Body of pancreas (tissue), 4 donors: ENCODE results near the gene EML6. TPM values are rescaled to one million over a fixed set of nuclear protein-coding genes. Genes with fewer than 3 reads are reported as not detected.
A peak's percentile ranks its signal among the peaks of the same experiment; 100 is the strongest.

Experiments used
- ATAC-seq: fragments of 150-250 bp; one replicate; pipeline ENCODE4 v1.9.1; 2016
- DNase-seq, 4 donors: peaks; one replicate each; pipeline ENCODE4 v3.0.0-alpha.2; 2019
- H3K27ac ChIP-seq, 4 donors: fragments of 200-600 bp; sonication (generic); 1 replicate in 3 of 4; 2 replicates in 1 of 4; pipeline versions ENCODE4 v1.5.1 to v1.6.1; 2016 to 2019; ENCODE audit warnings: mild to moderate bottlenecking in 1 of 4, mixed read lengths in 1 of 4, moderate library complexity in 1 of 4
- H3K27me3 ChIP-seq, 2 donors: fragments of 200-600 bp; sonication (generic); one replicate each; pipeline ENCODE4 v1.6.0; 2016; ENCODE audit warnings: mild to moderate bottlenecking in 1 of 2
- H3K36me3 ChIP-seq, 2 donors: fragments of 200-600 bp; sonication (generic); replicated peaks in 1 of 2; 2 replicates each; pipeline ENCODE4 v1.5.1; 2016; ENCODE audit warnings: low read depth in 2 of 2; ENCODE audit not compliant: insufficient read depth in 1 of 2
- H3K4me1 ChIP-seq: fragments of 200-600 bp; sonication (generic); one replicate; pipeline ENCODE4 v1.6.0; 2016
- H3K4me3 ChIP-seq, 2 donors: fragments of 200-600 bp; sonication (generic); 1 replicate in 1 of 2; 2 replicates in 1 of 2; pipeline ENCODE4 v1.5.1; 2016 to 2019
- H3K9me3 ChIP-seq, 3 donors: fragments of 200-600 bp; sonication (generic); 1 replicate in 2 of 3; 2 replicates in 1 of 3; pipeline ENCODE4 v1.5.1; 2016
- POLR2A ChIP-seq, 3 donors: fragments of 450-650 bp; IDR thresholded peaks; one replicate each; pipeline ENCODE4 v1.6.1; 2016; ENCODE audit warnings: antibody characterized with exemption in 3 of 3, mild to moderate bottlenecking in 2 of 3
- WGBS, 2 donors: methylation state at CpG; one replicate each; pipeline ENCODE4 v1.1.5; 2017; 5-methylcytosine and 5-hydroxymethylcytosine counted together
- intact Hi-C: fragments of 100-400 bp; cut with DNase I; formaldehyde crosslinking; loops from one replicate; pipeline ENCODE4 v1.15.1; 2023
- total RNA-seq, 2 donors: library from RNA; depleted of rRNA; stranded (reverse); fragments of >200 nt; gene quantifications; one replicate each; pipeline ENCODE4 v1.1.0, GENCODE V29; 2016
- TF ChIP-seq, protein P1 (sequence below), 7 experiments: fragments of 450-650 bp in 4 of 7; fragments of 200-600 bp in 3 of 7; sonication (generic) in 3 of 7; IDR thresholded peaks; one replicate each; pipeline ENCODE4 v1.5.1; 2016 to 2019; ENCODE audit warnings: antibody characterized with exemption in 7 of 7

Gene EML6
- total RNA-seq, 2 donors from 2014 or later: 2.3 to 2.6 TPM

DNA sequence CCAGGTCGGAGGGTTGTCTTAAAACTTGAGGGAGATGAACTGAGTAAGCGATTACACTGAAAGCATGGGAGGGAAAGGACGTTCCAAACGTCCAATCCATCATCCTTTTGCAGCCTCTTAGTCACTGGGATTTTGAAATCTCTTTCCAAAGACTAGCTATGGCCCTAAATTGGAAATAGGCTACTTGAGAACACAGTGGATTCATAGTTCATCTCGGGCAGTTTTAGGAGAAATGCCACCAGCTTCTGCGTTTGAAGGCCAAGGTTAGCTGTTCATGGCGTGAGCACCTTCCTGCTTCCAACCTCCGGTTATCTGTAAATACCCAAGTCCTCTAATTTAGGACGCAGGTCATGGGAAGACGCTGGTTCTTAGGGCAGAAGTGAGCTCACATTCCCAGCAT lies 821 bp upstream of the EML6 start:
- intact Hi-C loops: no loop called here
- Histone ChIP-seq H3K36me3 (no peaks in the 10 kb centered on the region), H3K27me3 (no peaks in the 10 kb centered on the region), H3K27ac (peak overlapping the region in 3 of 4 donors; percentile 66 to 84 (median 80)), H3K9me3 (no peaks in the 10 kb centered on the region), H3K4me3 (peak overlapping the region; percentile 55 to 71), H3K4me1 (peaks cover 11% of the 10 kb centered on the region)
- DNase-seq: peak in 1 of 4 donors; percentile 9
- ATAC-seq: no peak
- TF ChIP-seq, protein P1, sequence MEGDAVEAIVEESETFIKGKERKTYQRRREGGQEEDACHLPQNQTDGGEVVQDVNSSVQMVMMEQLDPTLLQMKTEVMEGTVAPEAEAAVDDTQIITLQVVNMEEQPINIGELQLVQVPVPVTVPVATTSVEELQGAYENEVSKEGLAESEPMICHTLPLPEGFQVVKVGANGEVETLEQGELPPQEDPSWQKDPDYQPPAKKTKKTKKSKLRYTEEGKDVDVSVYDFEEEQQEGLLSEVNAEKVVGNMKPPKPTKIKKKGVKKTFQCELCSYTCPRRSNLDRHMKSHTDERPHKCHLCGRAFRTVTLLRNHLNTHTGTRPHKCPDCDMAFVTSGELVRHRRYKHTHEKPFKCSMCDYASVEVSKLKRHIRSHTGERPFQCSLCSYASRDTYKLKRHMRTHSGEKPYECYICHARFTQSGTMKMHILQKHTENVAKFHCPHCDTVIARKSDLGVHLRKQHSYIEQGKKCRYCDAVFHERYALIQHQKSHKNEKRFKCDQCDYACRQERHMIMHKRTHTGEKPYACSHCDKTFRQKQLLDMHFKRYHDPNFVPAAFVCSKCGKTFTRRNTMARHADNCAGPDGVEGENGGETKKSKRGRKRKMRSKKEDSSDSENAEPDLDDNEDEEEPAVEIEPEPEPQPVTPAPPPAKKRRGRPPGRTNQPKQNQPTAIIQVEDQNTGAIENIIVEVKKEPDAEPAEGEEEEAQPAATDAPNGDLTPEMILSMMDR (IDR thresholded peaks at IDR 0.05): no peak
- TF ChIP-seq POLR2A (IDR thresholded peaks at IDR 0.05): no peak
- 6 to 9% methylated on average over 10 of the region's 10 CpGs for WGBS, 2 donors

DNA sequence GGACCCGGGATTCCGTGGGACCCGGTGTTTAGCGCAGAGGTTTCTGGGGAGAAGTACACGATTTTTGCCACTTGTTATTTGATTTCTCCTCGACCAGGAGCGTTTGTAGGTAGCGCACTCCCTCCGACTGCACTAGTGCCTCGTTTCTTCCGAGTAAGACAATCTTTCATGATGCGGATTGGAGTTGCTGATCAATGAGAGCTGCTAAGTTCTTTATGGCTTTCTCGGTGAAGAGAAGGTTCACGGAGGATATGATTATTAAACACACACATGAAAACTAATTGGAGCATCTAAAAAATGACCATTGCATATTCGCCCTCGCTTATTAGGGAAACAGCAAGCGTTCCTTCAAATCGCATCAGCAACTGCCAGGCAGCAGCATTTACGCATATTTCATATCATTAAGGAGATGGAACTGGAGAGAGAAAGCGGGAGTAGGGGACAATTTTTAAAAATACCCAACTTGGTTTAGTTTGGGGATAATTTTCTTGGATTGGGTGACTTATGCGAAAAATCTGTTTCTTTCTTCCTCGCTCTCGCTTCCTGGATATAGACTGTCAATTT lies 616 bp downstream of the EML6 start:
- 0 to 1% methylated on average over 23 of the region's 23 CpGs for WGBS, 2 donors
- no peaks in the 10 kb centered on the region for H3K9me3 ChIP-seq
- DNase-seq: no peak

DNA sequence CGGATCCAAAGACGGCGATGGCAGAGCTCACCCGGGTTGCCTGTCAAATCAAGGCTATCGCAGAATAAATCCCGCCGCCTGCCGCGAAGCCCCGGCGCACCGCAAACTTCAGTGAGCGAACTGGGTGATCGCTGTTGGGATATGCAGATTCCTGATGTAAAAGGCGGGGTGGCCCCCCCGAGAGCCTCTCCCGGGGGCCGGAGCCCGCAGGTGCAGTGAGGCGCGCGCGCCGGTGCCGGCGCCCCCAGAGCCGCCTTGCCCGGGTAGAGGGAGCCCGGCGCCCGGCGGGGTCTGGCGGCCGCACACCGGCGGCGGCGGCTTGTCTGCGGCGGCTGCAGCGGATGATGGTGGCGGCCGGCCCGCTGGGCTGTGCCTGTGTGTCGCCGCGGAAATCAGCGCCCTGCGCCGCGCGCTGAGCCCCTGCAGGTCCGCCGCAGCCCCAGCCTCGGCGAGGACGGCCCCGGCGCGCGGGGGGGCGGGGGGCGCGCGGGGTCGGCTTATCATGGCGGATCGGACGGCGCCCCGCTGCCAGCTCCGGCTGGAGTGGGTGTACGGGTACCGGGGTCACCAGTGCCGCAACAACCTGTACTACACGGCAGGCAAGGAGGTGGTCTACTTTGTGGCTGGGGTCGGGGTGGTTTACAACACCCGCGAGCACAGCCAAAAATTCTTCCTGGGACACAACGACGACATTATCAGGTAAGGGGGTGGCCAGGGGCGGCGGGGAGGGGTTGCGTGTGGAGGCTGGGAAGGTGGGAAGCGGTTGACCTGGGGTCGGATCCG lies 1.3 kb downstream of the EML6 start:
- ATAC-seq: no peak

More for the DNA sequence above, 616 bp downstream of the EML6 start:
- Histone ChIP-seq H3K36me3 (no peaks in the 10 kb centered on the region), H3K27ac (peak overlapping the region; percentile 2 to 84 (median 79)), H3K4me3 (peak overlapping the region; percentile 55 to 71), H3K27me3 (no peaks in the 10 kb centered on the region), H3K4me1 (peaks cover 11% of the 10 kb centered on the region)
- no peak for TF ChIP-seq POLR2A (IDR thresholded peaks at IDR 0.05)
- TF ChIP-seq, protein P1 (IDR thresholded peaks at IDR 0.05): no peak
- no peak for ATAC-seq
- intact Hi-C loops: no loop called here

DNA sequence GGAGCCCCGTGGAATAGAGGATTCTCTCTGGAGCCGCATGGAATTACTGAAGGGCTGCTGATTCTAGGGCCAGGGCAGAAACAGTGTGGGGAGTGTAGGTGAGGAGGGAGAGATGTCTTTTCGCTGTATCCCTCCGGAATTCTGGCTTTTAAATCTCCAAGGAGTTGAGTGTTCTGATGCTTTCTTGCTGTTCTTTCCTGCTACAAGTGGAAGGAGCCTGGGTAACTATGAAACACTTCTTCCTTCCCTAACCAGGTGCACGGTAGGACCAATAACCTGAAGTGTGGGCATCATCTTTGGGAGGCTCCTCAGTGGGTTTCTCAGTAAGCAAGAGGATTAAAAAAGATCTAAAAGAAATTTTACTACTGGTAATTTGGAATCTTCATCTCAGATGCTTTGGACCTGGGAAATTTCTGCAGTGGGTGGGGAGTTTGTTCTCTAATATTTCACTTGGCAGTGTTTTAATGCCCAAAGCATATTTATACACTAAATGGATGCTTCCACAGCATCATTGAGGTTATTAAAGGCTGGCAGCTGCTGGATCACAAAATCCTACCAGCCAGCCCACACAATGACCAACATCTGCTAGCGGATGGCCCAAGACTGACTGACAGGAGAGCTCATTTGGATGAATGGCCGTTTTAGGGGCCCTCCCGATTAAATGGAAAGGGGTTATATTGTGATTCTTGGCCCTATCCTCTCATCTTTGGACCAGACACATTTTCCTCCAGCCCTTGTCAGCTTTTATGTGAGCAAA lies 2.1 kb downstream of the EML6 start:
- no peak for TF ChIP-seq POLR2A (IDR thresholded peaks at IDR 0.05)
- TF ChIP-seq, protein P1 (IDR thresholded peaks at IDR 0.05): no peak
- no peak overlapping the region for H3K4me3 ChIP-seq
- peaks cover 11% of the 10 kb centered on the region for H3K4me1 ChIP-seq
- no peaks in the 10 kb centered on the region for H3K36me3 ChIP-seq
- WGBS, 2 donors: 58 to 64% methylated on average over 8 of the region's 8 CpGs
- no peak overlapping the region for H3K27ac ChIP-seq
- no peak for ATAC-seq
- H3K9me3 ChIP-seq: no peaks in the 10 kb centered on the region
- DNase-seq: no peak
- intact Hi-C loops: no loop called here
- H3K27me3 ChIP-seq: no peaks in the 10 kb centered on the region

More for the DNA sequence above, 1.3 kb downstream of the EML6 start:
- intact Hi-C loops: no loop called here
- Histone ChIP-seq H3K4me3 (peak overlapping the region in 1 of 2 donors; percentile 55), H3K36me3 (no peaks in the 10 kb centered on the region), H3K27ac (no peak overlapping the region), H3K9me3 (no peaks in the 10 kb centered on the region), H3K4me1 (peaks cover 11% of the 10 kb centered on the region), H3K27me3 (no peaks in the 10 kb centered on the region)
- no peak for TF ChIP-seq POLR2A (IDR thresholded peaks at IDR 0.05)
- TF ChIP-seq, protein P1 (IDR thresholded peaks at IDR 0.05): no peak
- DNase-seq: peak; percentile 16 to 42 (median 30)
- 4 to 7% methylated on average over 24 to 60 of the region's 87 CpGs for WGBS, 2 donors
